DMS 273 (cell line): ENCODE results near the gene HELZ.

Source experiments
- DNase-seq: peaks from one replicate; lab custom pipeline; 2025; ENCODE audit not compliant: unreplicated experiment; lab: John Stamatoyannopoulos, UW

Gene HELZ

GRCh38 chr17:67035131-67036083 lies 209.6 kb downstream of the HELZ start:
- DNase-seq: no peak

GRCh38 chr17:67033613-67034012 lies 211.4 kb downstream of the HELZ start:
- no peak for DNase-seq

- no peak for DNase-seq
Observed at GRCh38 chr17:67032985-67033384, 212.0 kb downstream of the HELZ start.

- DNase-seq: no peak
Observed at GRCh38 chr17:67032382-67032781, 212.6 kb downstream of the HELZ start.

- DNase-seq: no peak
Observed at GRCh38 chr17:67030641-67031040, 214.4 kb downstream of the HELZ start.

GRCh38 chr17:67027031-67027628 lies 217.9 kb downstream of the HELZ start:
- DNase-seq: no peak

GRCh38 chr17:67026341-67026740 lies 218.7 kb downstream of the HELZ start:
- DNase-seq: no peak

- no peak for DNase-seq
Observed at GRCh38 chr17:67025216-67025792, 219.7 kb downstream of the HELZ start.

- no peak for DNase-seq
Observed at GRCh38 chr17:67024736-67025135, 220.3 kb downstream of the HELZ start.

GRCh38 chr17:67022451-67022810 lies 222.6 kb downstream of the HELZ start:
- no peak for DNase-seq

- no peak for DNase-seq
Observed at GRCh38 chr17:67021743-67022450, 223.1 kb downstream of the HELZ start.

GRCh38 chr17:67021196-67021595 lies 223.8 kb downstream of the HELZ start:
- no peak for DNase-seq
